Measurements from ENCODE around the gene SPRN.

Gene SPRN

GRCh38 chr10:133465950-133466474, 41.6 kb upstream of the SPRN start:
- no peak overlapping the region for H3K27ac ChIP-seq
- peak; percentile 62 for DNase-seq (ENCODE audit: low spot score)
- TF ChIP-seq CTCF (IDR thresholded peaks at IDR 0.05): no peak
- no peak overlapping the region for H3K4me3 ChIP-seq

- TF ChIP-seq CTCF (IDR thresholded peaks at IDR 0.05): no peak
- DNase-seq (ENCODE audit: low spot score): peak; percentile 29
- H3K27ac ChIP-seq: no peak overlapping the region
Observed at GRCh38 chr10:133465191-133465949, 40.9 kb upstream of the SPRN start.

GRCh38 chr10:133464582-133465031, 40.2 kb upstream of the SPRN start:
- DNase-seq (ENCODE audit: low spot score): peak; percentile 65
- no peak overlapping the region for H3K4me3 ChIP-seq
- no peak overlapping the region for H3K27ac ChIP-seq
- TF ChIP-seq CTCF (IDR thresholded peaks at IDR 0.05): no peak

More at GRCh38 chr10:133465191-133465949, 40.9 kb upstream of the SPRN start:
- H3K4me3 ChIP-seq: no peak overlapping the region

GRCh38 chr10:133462512-133463305, 38.3 kb upstream of the SPRN start:
- Histone ChIP-seq H3K27ac (no peak overlapping the region), H3K4me3 (no peak overlapping the region)
- no peak for TF ChIP-seq CTCF (IDR thresholded peaks at IDR 0.05)
- DNase-seq (ENCODE audit: low spot score): peak; percentile 38

GRCh38 chr10:133461841-133462240, 37.4 kb upstream of the SPRN start:
- no peak for TF ChIP-seq CTCF (IDR thresholded peaks at IDR 0.05)
- DNase-seq (ENCODE audit: low spot score): peak; percentile 41
- Histone ChIP-seq H3K27ac (no peak overlapping the region), H3K4me3 (no peak overlapping the region)

GRCh38 chr10:133461027-133461426, 36.6 kb upstream of the SPRN start:
- no peak overlapping the region for H3K4me3 ChIP-seq
- TF ChIP-seq CTCF (IDR thresholded peaks at IDR 0.05): no peak
- peak; percentile 29 for DNase-seq (ENCODE audit: low spot score)
- no peak overlapping the region for H3K27ac ChIP-seq
